GM21526 (cell line): ENCODE measurements around the gene CASP1.
"Not testable (repeated sequence)": the region's sequence is repeated elsewhere in the genome, so short reads cannot be mapped to it uniquely, and the experiment has no call there.

Experiments
- ATAC-seq: cut with Tn5 transposase; IDR thresholded peaks from one replicate; pipeline ENCODE4 v1.9.1; 2021; ENCODE audit warnings: moderate library complexity; ENCODE audit not compliant: unreplicated experiment, low FRiP score

Gene CASP1

GRCh38 chr11:105034813-105035620 lies at the start of gene CASP1:
Gene CASP1, minus strand, starts transcription at chr11:105035144. Its CDS starts 31 bp downstream, at chr11:105035113.
- ATAC-seq, result peak; percentile 99

- ATAC-seq, result no peak
These were observed 46.6 kb upstream of the CASP1 start for GRCh38 chr11:105081412-105082150.

GRCh38 chr11:105080171-105080906 lies 45.4 kb upstream of the CASP1 start:
- ATAC-seq, result not testable (repeated sequence)

- ATAC-seq, result no peak
These were observed 43.3 kb upstream of the CASP1 start for GRCh38 chr11:105078283-105078682.

GRCh38 chr11:105077141-105077790 lies 42.3 kb upstream of the CASP1 start:
- not testable (repeated sequence) for ATAC-seq

- ATAC-seq, result no peak
These were observed 39.2 kb upstream of the CASP1 start for GRCh38 chr11:105074166-105074530.

GRCh38 chr11:105073456-105074165 lies 38.7 kb upstream of the CASP1 start:
- ATAC-seq, result no peak

- not testable (repeated sequence) for ATAC-seq
These were observed 37.1 kb upstream of the CASP1 start for GRCh38 chr11:105072080-105072479.

- ATAC-seq, result no peak
These were observed 36.3 kb upstream of the CASP1 start for GRCh38 chr11:105071089-105071732.

- ATAC-seq, result no peak
These were observed 35.4 kb upstream of the CASP1 start for GRCh38 chr11:105070306-105070705.

GRCh38 chr11:105069749-105070148 lies 34.8 kb upstream of the CASP1 start:
- ATAC-seq, result not testable (repeated sequence)

GRCh38 chr11:105063245-105063941 lies 28.4 kb upstream of the CASP1 start:
- not testable (repeated sequence) for ATAC-seq

- no peak for ATAC-seq
These were observed 22.5 kb upstream of the CASP1 start for GRCh38 chr11:105057432-105057831.

GRCh38 chr11:105056446-105056845 lies 21.5 kb upstream of the CASP1 start:
- ATAC-seq, result no peak

GRCh38 chr11:105054723-105055493 lies 20.0 kb upstream of the CASP1 start:
- no peak for ATAC-seq

GRCh38 chr11:105052487-105052886 lies 17.5 kb upstream of the CASP1 start:
- no peak for ATAC-seq

GRCh38 chr11:105051559-105051958 lies 16.6 kb upstream of the CASP1 start:
- ATAC-seq, result no peak

GRCh38 chr11:105049481-105049880 lies 14.5 kb upstream of the CASP1 start:
- no peak for ATAC-seq
